IgD-negative memory B cell (primary cell): ENCODE data around the gene ZNF469. TPM values are rescaled to one million over a fixed set of nuclear protein-coding genes. Genes with fewer than 3 reads are reported as not detected.
A peak's percentile ranks its signal among the peaks of the same experiment; 100 is the strongest.

ENCODE experiments used
- H3K27ac Mint-ChIP-seq, 3 donors: one replicate each; pipeline ENCODE4 v1.8.0; 2020 to 2022; ENCODE audit warnings: mild to moderate bottlenecking in 3 of 3, mixed read lengths in 3 of 3, moderate library complexity in 1 of 3
- H3K27me3 Mint-ChIP-seq: one replicate; pipeline ENCODE4 v1.8.0; 2021; ENCODE audit warnings: mixed read lengths
- H3K36me3 Mint-ChIP-seq: one replicate; pipeline ENCODE4 v1.8.0; 2020; ENCODE audit warnings: mild to moderate bottlenecking, mixed read lengths
- H3K4me1 Mint-ChIP-seq, 3 donors: one replicate each; pipeline ENCODE4 v1.8.0; 2020 to 2022; ENCODE audit warnings: mixed read lengths in 3 of 3, mild to moderate bottlenecking in 1 of 3
- H3K4me3 Mint-ChIP-seq, 4 donors: one replicate each; pipeline ENCODE4 v1.8.0; 2020 to 2022; ENCODE audit warnings: mild to moderate bottlenecking in 4 of 4, mixed read lengths in 4 of 4, moderate library complexity in 3 of 4
- H3K9me3 Mint-ChIP-seq, 3 donors: one replicate each; pipeline ENCODE4 v1.8.0; 2020 to 2021; ENCODE audit warnings: mixed read lengths in 3 of 3, mild to moderate bottlenecking in 1 of 3
- polyA plus RNA-seq: library from polyadenylated mRNA; unstranded; fragments of 300-500 nt; fragmentation: Illumina TruSeq; gene quantifications from one replicate; pipeline ENCODE4 v1.2.3, GENCODE V29; 2021

The ZNF469 gene
- polyA plus RNA-seq, 1 donor from 2014 or later, result 0.26 TPM

DNA sequence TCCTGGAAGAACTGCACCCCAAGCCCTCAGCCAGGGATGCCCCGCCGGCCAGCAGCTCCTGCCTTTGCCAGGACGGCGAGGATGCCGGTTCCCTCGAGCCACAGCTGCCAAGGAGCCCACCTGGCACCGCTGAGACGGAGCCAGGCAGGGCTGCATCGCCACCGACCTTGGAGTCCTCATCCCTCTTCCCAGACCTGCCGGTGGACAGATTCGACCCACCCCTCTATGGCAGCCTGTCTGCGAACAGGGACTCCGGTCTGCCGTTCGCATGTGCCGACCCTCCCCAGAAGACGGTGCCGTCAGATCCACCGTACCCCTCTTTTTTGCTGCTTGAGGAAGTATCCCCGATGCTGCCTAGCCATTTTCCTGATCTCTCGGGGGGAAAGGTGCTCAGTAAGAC, 48.9 kb downstream of the ZNF469 start:
- Mint-ChIP-seq H3K9me3 (no peaks in the 10 kb centered on the region), H3K36me3 (no peaks in the 10 kb centered on the region), H3K27ac (no peak overlapping the region), H3K4me1 (no peaks in the 10 kb centered on the region), H3K27me3 (no peaks in the 10 kb centered on the region), H3K4me3 (peak overlapping the region in 3 of 4 donors; percentile 41 to 70 (median 54))

GRCh38 chr16:88432174-88432573, 49.4 kb downstream of the ZNF469 start:
- peak overlapping the region in 1 of 3 donors; percentile 23 for H3K27ac Mint-ChIP-seq
- peak overlapping the region in 2 of 4 donors; percentile 41 to 70 for H3K4me3 Mint-ChIP-seq
- H3K27me3 Mint-ChIP-seq, result no peaks in the 10 kb centered on the region
- no peaks in the 10 kb centered on the region for H3K36me3 Mint-ChIP-seq
- H3K4me1 Mint-ChIP-seq, result no peaks in the 10 kb centered on the region
- H3K9me3 Mint-ChIP-seq, result no peaks in the 10 kb centered on the region

Other genes starting within 250 kb of the ZNF469 start
- 0.15 TPM for gene ZFPM1, start 70.3 kb downstream of the ZNF469 start, polyA plus RNA-seq
- gene ZC3H18, start 187.4 kb downstream of the ZNF469 start, polyA plus RNA-seq, result 17.5 TPM